Measurements from ENCODE around the gene SORT1. TPM values are rescaled to one million over a fixed set of nuclear protein-coding genes. Genes with fewer than 3 reads are reported as not detected.
"Not testable (repeated sequence)": the region's sequence is repeated elsewhere in the genome, so short reads cannot be mapped to it uniquely, and the experiment has no call there.

Gene SORT1
- total RNA-seq, 1 experiment from 2014 or later, result 17.7 TPM

- in situ Hi-C loops (cut with HindIII; ENCODE audit: low sequenced_read_pairs), result no loop called here
- peak; percentile 34 for DNase-seq (ENCODE audit: low spot score)
These were observed 90.3 kb downstream of the SORT1 start for GRCh38 chr1:109307274-109308021.

- DNase-seq (ENCODE audit: low spot score), result no peak
- in situ Hi-C loops (cut with HindIII; ENCODE audit: low sequenced_read_pairs), result no loop called here
These were observed 90.9 kb downstream of the SORT1 start, which contains the start of gene MYBPHL for GRCh38 chr1:109306832-109307273. Gene MYBPHL, minus strand, starts transcription at chr1:109307011. Its CDS starts 20 bp downstream, at chr1:109306991.

- DNase-seq (ENCODE audit: low spot score); in situ Hi-C loops (cut with HindIII; ENCODE audit: low sequenced_read_pairs): not testable (repeated sequence)
These were observed 91.7 kb downstream of the SORT1 start for GRCh38 chr1:109305991-109306390.

GRCh38 chr1:109304226-109304920 lies 93.3 kb downstream of the SORT1 start:
- in situ Hi-C loops (cut with HindIII; ENCODE audit: low sequenced_read_pairs), result no loop called here

GRCh38 chr1:109301874-109302273 lies 95.8 kb downstream of the SORT1 start:
- in situ Hi-C loops (cut with HindIII; ENCODE audit: low sequenced_read_pairs), result no loop called here
- DNase-seq (ENCODE audit: low spot score), result no peak

More at GRCh38 chr1:109304226-109304920, 93.3 kb downstream of the SORT1 start:
- DNase-seq (ENCODE audit: low spot score), result peak; percentile 35

- in situ Hi-C loops (cut with HindIII; ENCODE audit: low sequenced_read_pairs), result no loop called here
- DNase-seq (ENCODE audit: low spot score), result no peak
These were observed 97.0 kb downstream of the SORT1 start for GRCh38 chr1:109300650-109301151.

GRCh38 chr1:109299558-109300343 lies 98.0 kb downstream of the SORT1 start:
- in situ Hi-C loops (cut with HindIII; ENCODE audit: low sequenced_read_pairs), result no loop called here
- DNase-seq (ENCODE audit: low spot score), result peak; percentile 31

GRCh38 chr1:109298666-109299557 lies 98.8 kb downstream of the SORT1 start:
- peak; percentile 32 for DNase-seq (ENCODE audit: low spot score)
- in situ Hi-C loops (cut with HindIII; ENCODE audit: low sequenced_read_pairs), result no loop called here

GRCh38 chr1:109296782-109297181 lies 100.9 kb downstream of the SORT1 start:
- in situ Hi-C loops (cut with HindIII; ENCODE audit: low sequenced_read_pairs), result no loop called here
- DNase-seq (ENCODE audit: low spot score), result no peak

GRCh38 chr1:109295712-109296415 lies 101.9 kb downstream of the SORT1 start:
- in situ Hi-C loops (cut with HindIII; ENCODE audit: low sequenced_read_pairs), result no loop called here

GRCh38 chr1:109294481-109294880 lies 103.2 kb downstream of the SORT1 start:
- no peak for DNase-seq (ENCODE audit: low spot score)
- in situ Hi-C loops (cut with HindIII; ENCODE audit: low sequenced_read_pairs), result no loop called here

More at GRCh38 chr1:109295712-109296415, 101.9 kb downstream of the SORT1 start:
- no peak for DNase-seq (ENCODE audit: low spot score)

GRCh38 chr1:109293026-109293425 lies 104.7 kb downstream of the SORT1 start:
- in situ Hi-C loops (cut with HindIII; ENCODE audit: low sequenced_read_pairs), result no loop called here
- no peak for DNase-seq (ENCODE audit: low spot score)

- in situ Hi-C loops (cut with HindIII; ENCODE audit: low sequenced_read_pairs), result no loop called here
- DNase-seq (ENCODE audit: low spot score), result no peak
These were observed 105.4 kb downstream of the SORT1 start for GRCh38 chr1:109292364-109292763.

- DNase-seq (ENCODE audit: low spot score), result no peak
- in situ Hi-C loops (cut with HindIII; ENCODE audit: low sequenced_read_pairs), result no loop called here
These were observed 106.7 kb downstream of the SORT1 start for GRCh38 chr1:109290998-109291397.

- no peak for DNase-seq (ENCODE audit: low spot score)
- in situ Hi-C loops (cut with HindIII; ENCODE audit: low sequenced_read_pairs), result no loop called here
These were observed 107.6 kb downstream of the SORT1 start for GRCh38 chr1:109290137-109290536.

GRCh38 chr1:109286762-109287161 lies 111.0 kb downstream of the SORT1 start:
- in situ Hi-C loops (cut with HindIII; ENCODE audit: low sequenced_read_pairs); DNase-seq (ENCODE audit: low spot score): not testable (repeated sequence)

GRCh38 chr1:109283748-109284600 lies 113.7 kb downstream of the SORT1 start:
- DNase-seq (ENCODE audit: low spot score), result no peak
- in situ Hi-C loops (cut with HindIII; ENCODE audit: low sequenced_read_pairs), result no loop called here

All from G401 (cell line).